HL-60 (cell line): ENCODE measurements around the gene LRP5.
"Not testable (repeated sequence)": the region's sequence is repeated elsewhere in the genome, so short reads cannot be mapped to it uniquely, and the experiment has no call there.

Experiments
- DNase-seq, 2 experiments: peaks; one replicate each; pipeline ENCODE4 v3.0.0-alpha.2; 2010 to 2020; ENCODE audit warnings: low read depth in 1 of 2, low spot score in 1 of 2
- H3K27ac ChIP-seq: fragments of 250-450 bp; sonication (Bioruptor Pico); replicated peaks from 2 replicates; pipeline ENCODE4 v1.5.1; 2020; ENCODE audit warnings: mild to moderate bottlenecking, moderate library complexity
- H3K27me3 ChIP-seq: fragments of 250-450 bp; sonication (Bioruptor Pico); 2 replicates; pipeline ENCODE4 v1.5.1; 2021; ENCODE audit warnings: mild to moderate bottlenecking, moderate library complexity; ENCODE audit not compliant: insufficient read depth, poor library complexity, severe bottlenecking
- H3K4me3 ChIP-seq: replicated peaks from 2 replicates; pipeline ENCODE4 v1.5.1; 2011; ENCODE audit warnings: mild to moderate bottlenecking, control low read depth, low read length; ENCODE audit not compliant: insufficient read depth
- CTCF ChIP-seq: IDR thresholded peaks from one replicate; pipeline ENCODE4 v1.5.1; 2011; ENCODE audit warnings: low read length, control low read depth, inconsistent platforms; ENCODE audit not compliant: insufficient read depth
- GABPA ChIP-seq: IDR thresholded peaks from 2 replicates; pipeline ENCODE4 v1.6.1; 2012; ENCODE audit warnings: low read depth
- POLR2AphosphoS5 ChIP-seq: IDR thresholded peaks from 2 replicates; pipeline ENCODE4 v1.6.1; 2012; ENCODE audit warnings: low read depth
- REST ChIP-seq: IDR thresholded peaks from 2 replicates; pipeline ENCODE4 v1.6.1; 2012; ENCODE audit warnings: low read depth; ENCODE audit not compliant: insufficient replicate concordance
- SPI1 ChIP-seq: IDR thresholded peaks from 2 replicates; pipeline ENCODE4 v1.6.1; 2012; ENCODE audit warnings: low read depth, mild to moderate bottlenecking, borderline replicate concordance

Gene LRP5

GRCh38 chr11:68447015-68447801 is 134.8 kb downstream of the LRP5 start:
- peak in 1 of 2 experiments; percentile 71 for DNase-seq
- H3K27ac ChIP-seq = no peak overlapping the region
- no peaks in the 10 kb centered on the region for H3K27me3 ChIP-seq
- H3K4me3 ChIP-seq = no peak overlapping the region
- peak; percentile 97 for TF ChIP-seq CTCF
- no peak for TF ChIP-seq POLR2AphosphoS5
- TF ChIP-seq GABPA = no peak

- not testable (repeated sequence) for H3K27ac ChIP-seq, H3K27me3 ChIP-seq, DNase-seq, H3K4me3 ChIP-seq
Measured at GRCh38 chr11:68447914-68448313, 135.5 kb downstream of the LRP5 start.

GRCh38 chr11:68448604-68449011 is 136.2 kb downstream of the LRP5 start:
- Histone ChIP-seq H3K27me3 (no peaks in the 10 kb centered on the region), H3K27ac (no peak overlapping the region), H3K4me3 (no peak overlapping the region)
- TF ChIP-seq SPI1 = no peak
- no peak for DNase-seq

GRCh38 chr11:68449951-68450350 is 137.6 kb downstream of the LRP5 start:
- H3K27ac ChIP-seq = no peak overlapping the region
- no peak for DNase-seq
- TF ChIP-seq POLR2AphosphoS5 = no peak
- no peaks in the 10 kb centered on the region for H3K27me3 ChIP-seq
- H3K4me3 ChIP-seq = no peak overlapping the region

DNA sequence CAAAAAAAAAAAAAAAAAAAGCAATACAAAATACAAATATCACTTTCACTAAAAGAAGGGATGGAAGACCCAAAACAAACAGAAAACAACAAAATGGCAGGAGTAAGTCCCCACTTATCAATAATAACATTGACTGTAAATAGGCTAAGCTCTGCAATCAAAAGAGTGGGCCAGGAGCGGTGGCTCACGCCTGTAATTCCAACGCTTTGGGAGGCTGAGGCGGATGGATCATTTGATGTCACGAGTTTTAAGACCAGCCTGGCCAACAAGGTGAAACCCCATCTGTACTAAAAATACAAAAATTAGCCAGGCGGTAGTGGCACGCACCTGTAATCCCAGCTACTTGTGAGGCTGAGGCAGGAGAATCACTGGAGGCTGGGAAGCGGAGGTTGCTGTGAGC is 138.3 kb downstream of the LRP5 start:
- no peaks in the 10 kb centered on the region for H3K27me3 ChIP-seq
- no peak overlapping the region for H3K4me3 ChIP-seq
- no peak overlapping the region for H3K27ac ChIP-seq
- DNase-seq = no peak
- TF ChIP-seq POLR2AphosphoS5 (no peak), GABPA (no peak), SPI1 (no peak), CTCF (no peak), REST (no peak)

DNA sequence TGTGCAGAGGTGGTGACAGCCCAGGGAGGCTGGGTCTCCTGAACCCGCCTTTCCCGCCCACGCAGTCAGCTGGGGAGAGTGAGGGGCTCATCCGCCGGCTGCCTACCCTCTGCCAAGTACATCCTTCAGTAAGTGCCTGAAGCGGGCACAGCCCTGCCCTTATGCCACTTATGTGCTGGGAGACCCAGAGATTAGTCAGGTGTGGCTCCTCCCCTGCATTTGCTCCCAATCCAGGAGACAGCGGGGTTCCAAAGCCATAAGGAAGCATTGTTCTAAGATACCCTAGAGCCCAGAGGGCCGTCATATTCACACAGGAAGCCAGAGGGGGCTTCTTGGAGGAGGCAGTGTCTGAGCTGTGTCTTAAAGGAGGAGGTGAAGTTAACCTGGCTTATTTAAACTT is 142.4 kb downstream of the LRP5 start:
- no peak for TF ChIP-seq GABPA
- no peak for TF ChIP-seq CTCF
- no peak for TF ChIP-seq REST
- no peak for TF ChIP-seq POLR2AphosphoS5
- no peak for TF ChIP-seq SPI1
- H3K4me3 ChIP-seq = no peak overlapping the region
- H3K27me3 ChIP-seq = no peaks in the 10 kb centered on the region
- H3K27ac ChIP-seq = no peak overlapping the region
- DNase-seq = no peak
